Measurements from ENCODE around the gene FLNA. TPM values are rescaled to one million over a fixed set of nuclear protein-coding genes. Genes with fewer than 3 reads are reported as not detected.

FLNA gene
- total RNA-seq, 2 donors from 2014 or later, result 124 to 773 TPM

GRCh38 chrX:154321152-154321551, 53.3 kb downstream of the FLNA start:
- Histone ChIP-seq H3K27ac (no peak overlapping the region), H3K4me3 (no peak overlapping the region), H3K36me3 (no peaks in the 10 kb centered on the region), H3K4me1 (no peaks in the 10 kb centered on the region), H3K27me3 (peaks cover 16% of the 10 kb centered on the region), H3K9me3 (no peaks in the 10 kb centered on the region), H3K9ac (ENCODE audit: low read depth in 2 of 2, low read length in 2 of 2) (no peak overlapping the region)
- intact Hi-C loops (cut with DNase I), result no loop called here
- no peak for DNase-seq
- TF ChIP-seq CTCF (IDR thresholded peaks at IDR 0.05), result no peak

- H3K36me3 ChIP-seq, result no peaks in the 10 kb centered on the region
- intact Hi-C loops (cut with DNase I), result no loop called here
Observed at GRCh38 chrX:154320406-154320805, 54.0 kb downstream of the FLNA start.

GRCh38 chrX:154317391-154317995, 56.9 kb downstream of the FLNA start:
- no peaks in the 10 kb centered on the region for H3K4me1 ChIP-seq
- H3K9me3 ChIP-seq, result no peaks in the 10 kb centered on the region
- no peaks in the 10 kb centered on the region for H3K36me3 ChIP-seq
- no peak for DNase-seq
- H3K27ac ChIP-seq, result no peak overlapping the region
- no peak overlapping the region for H3K9ac ChIP-seq (ENCODE audit: low read depth in 2 of 2, low read length in 2 of 2)
- no peak overlapping the region for H3K4me3 ChIP-seq
- no peaks in the 10 kb centered on the region for H3K27me3 ChIP-seq
- no peak for TF ChIP-seq CTCF (IDR thresholded peaks at IDR 0.05)
- intact Hi-C loops (cut with DNase I), result no loop called here

More at GRCh38 chrX:154320406-154320805, 54.0 kb downstream of the FLNA start:
- TF ChIP-seq CTCF (IDR thresholded peaks at IDR 0.05), result no peak
- Histone ChIP-seq H3K9me3 (no peaks in the 10 kb centered on the region), H3K27me3 (peaks cover 13% of the 10 kb centered on the region), H3K4me3 (no peak overlapping the region), H3K9ac (ENCODE audit: low read depth in 2 of 2, low read length in 2 of 2) (no peak overlapping the region), H3K4me1 (no peaks in the 10 kb centered on the region), H3K27ac (no peak overlapping the region)
- DNase-seq, result no peak

GRCh38 chrX:154315416-154315815, 59.0 kb downstream of the FLNA start:
- no peak overlapping the region for H3K27ac ChIP-seq
- DNase-seq, result no peak
- H3K9ac ChIP-seq (ENCODE audit: low read depth in 2 of 2, low read length in 2 of 2), result no peak overlapping the region
- no peaks in the 10 kb centered on the region for H3K4me1 ChIP-seq
- H3K4me3 ChIP-seq, result no peak overlapping the region
- TF ChIP-seq CTCF (IDR thresholded peaks at IDR 0.05), result no peak
- no peaks in the 10 kb centered on the region for H3K36me3 ChIP-seq
- intact Hi-C loops (cut with DNase I), result no loop called here
- H3K9me3 ChIP-seq, result no peaks in the 10 kb centered on the region
- no peaks in the 10 kb centered on the region for H3K27me3 ChIP-seq

- Histone ChIP-seq H3K4me1 (no peaks in the 10 kb centered on the region), H3K27ac (no peak overlapping the region), H3K9ac (ENCODE audit: low read depth in 2 of 2, low read length in 2 of 2) (no peak overlapping the region), H3K9me3 (no peaks in the 10 kb centered on the region), H3K4me3 (no peak overlapping the region), H3K27me3 (no peaks in the 10 kb centered on the region), H3K36me3 (no peaks in the 10 kb centered on the region)
- intact Hi-C loops (cut with DNase I), result no loop called here
- DNase-seq, result no peak
- no peak for TF ChIP-seq CTCF (IDR thresholded peaks at IDR 0.05)
Observed at GRCh38 chrX:154313147-154313546, 61.3 kb downstream of the FLNA start.
